NOMO-1 (cell line): Measurements from ENCODE around the gene ERFE.
A peak's percentile ranks its signal among the peaks of the same experiment; 100 is the strongest.

Source experiments
- DNase-seq, 2 experiments: peaks; one replicate each; lab custom pipeline; 2025; ENCODE audit not compliant: unreplicated experiment in 2 of 2; lab: John Stamatoyannopoulos, UW

The ERFE gene

GRCh38 chr2:238202326-238203093 is 43.7 kb downstream of the ERFE start:
- peak in 1 of 2 experiments; percentile 17 for DNase-seq

GRCh38 chr2:238203094-238203972 is 44.6 kb downstream of the ERFE start, which contains the start of gene ILKAP:
ILKAP (minus strand) TSS chr2:238203695; CDS start chr2:238203553, 142 bp downstream.
- DNase-seq, result peak; percentile 77 to 87

- DNase-seq, result peak in 1 of 2 experiments; percentile 54
Measured at GRCh38 chr2:238203973-238204683, 45.4 kb downstream of the ERFE start.

GRCh38 chr2:238207006-238207405 is 48.2 kb downstream of the ERFE start:
- DNase-seq, result no peak

DNA sequence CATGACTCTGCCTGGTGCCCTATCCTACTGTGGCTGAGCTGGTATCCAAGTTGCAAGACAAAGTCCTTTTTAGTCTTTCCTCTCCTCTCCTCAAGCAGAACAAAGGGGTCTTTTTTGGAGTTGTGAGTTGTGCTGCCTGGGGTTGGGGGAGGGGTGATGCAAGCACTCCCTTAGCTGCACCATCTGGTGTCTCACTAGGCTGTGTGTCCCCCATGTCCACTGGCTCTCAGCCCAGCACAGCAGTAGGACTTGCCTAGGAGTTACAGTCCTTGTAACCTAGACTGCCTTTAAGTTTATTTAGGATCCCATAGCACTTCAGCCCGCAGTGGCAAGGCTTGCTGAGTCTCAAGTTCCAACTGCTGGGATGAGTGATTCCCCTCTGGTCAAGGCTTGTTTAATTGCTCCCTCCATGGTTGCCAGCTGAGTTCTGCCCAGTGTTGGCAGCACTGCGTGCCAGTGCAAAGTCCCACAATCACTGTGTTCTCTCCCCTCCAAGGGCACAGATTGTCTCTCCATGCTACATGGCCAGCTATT is 57.9 kb downstream of the ERFE start:
- no peak for DNase-seq
